ENCODE data around the gene JAKMIP2. TPM values are rescaled to one million over a fixed set of nuclear protein-coding genes. Genes with fewer than 3 reads are reported as not detected.

Gene JAKMIP2
- total RNA-seq, 5 donors from 2014 or later (not counting 1 experiment from before 2014, with no cell fraction given): 1.8 to 8.3 (median 5.7) TPM

DNA sequence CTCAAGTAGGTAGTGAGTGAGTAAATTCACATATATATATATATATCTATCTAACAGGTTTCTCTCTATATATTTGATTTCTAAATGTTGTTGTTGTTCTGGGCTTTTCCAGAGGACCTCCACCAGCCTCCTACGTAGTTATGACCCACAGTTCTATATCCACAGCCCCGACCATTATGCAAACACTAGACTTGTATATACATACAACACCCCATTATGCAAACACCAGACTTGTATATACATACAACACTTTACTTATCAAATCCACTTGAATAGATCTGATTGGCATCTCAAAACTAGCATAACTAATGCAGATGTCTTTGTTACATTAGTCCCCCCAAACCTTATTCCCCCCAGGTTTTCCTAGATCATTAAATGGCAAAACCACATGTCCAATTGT lies 108.7 kb downstream of the JAKMIP2 start:
- H3K4me3 Mint-ChIP-seq: no peak overlapping the region
- no peaks in the 10 kb centered on the region for H3K4me1 ChIP-seq (ENCODE audit: control insufficient read depth in 1 of 2, extremely low read depth in 1 of 2, insufficient read depth in 2 of 2, low read length in 2 of 2)
- DNase-seq (no peak), ATAC-seq (replicated peaks in 1 of 4) (no peak)
- 50% methylated on average over 1 of the region's 2 CpGs for WGBS (ENCODE audit: insufficient coverage)
- ChIA-PET CTCF (no interaction called here), POLR2A (no interaction called here)
- no peaks in the 10 kb centered on the region for H3K4me1 Mint-ChIP-seq
- no peaks in the 10 kb centered on the region for H3K27me3 ChIP-seq (replicated peaks in 1 of 2; ENCODE audit: control insufficient read depth in 2 of 2, extremely low read depth in 1 of 2, insufficient read depth in 2 of 2, low read length in 1 of 2)
- H3K36me3 Mint-ChIP-seq: peaks cover 10% of the 10 kb centered on the region
- H3K27ac Mint-ChIP-seq: no peak overlapping the region
- H3K9me3 Mint-ChIP-seq: no peaks in the 10 kb centered on the region
- H3K9me3 ChIP-seq: no peaks in the 10 kb centered on the region
- no peak overlapping the region for H3K27ac ChIP-seq (ENCODE audit: low read length)
- H3K4me3 ChIP-seq (ENCODE audit: control insufficient read depth in 1 of 2, extremely low read depth in 1 of 2, low read length in 1 of 2): no peak overlapping the region
- H3K27me3 Mint-ChIP-seq: no peaks in the 10 kb centered on the region
- peaks cover 5 to 6% of the 10 kb centered on the region in 2 donors for H3K36me3 ChIP-seq (ENCODE audit: control insufficient read depth in 2 of 2, extremely low read depth in 1 of 2, insufficient read depth in 1 of 2, low read length in 1 of 2)

DNA sequence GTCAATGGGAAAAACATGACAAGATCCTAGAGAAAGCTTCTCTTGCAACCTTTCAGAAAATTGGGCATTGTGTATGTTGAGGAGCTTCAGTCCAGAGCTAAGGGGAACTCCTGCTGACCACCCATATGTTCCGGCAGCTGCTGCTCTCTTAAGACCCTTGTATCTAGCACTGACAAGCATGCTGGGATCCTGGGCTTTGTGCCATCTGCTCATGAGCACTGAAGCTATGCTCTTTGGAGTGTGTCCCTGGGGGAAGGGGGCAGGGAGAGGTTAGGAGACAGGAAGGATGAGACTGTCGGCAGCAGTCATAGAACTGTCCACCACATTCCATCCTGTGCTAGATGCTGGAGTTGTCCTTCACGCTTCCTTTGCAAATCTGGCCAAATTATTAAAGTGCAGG lies 109.3 kb downstream of the JAKMIP2 start:
- Mint-ChIP-seq H3K4me3 (no peak overlapping the region), H3K27me3 (no peaks in the 10 kb centered on the region), H3K4me1 (no peaks in the 10 kb centered on the region), H3K36me3 (peaks cover 10% of the 10 kb centered on the region), H3K27ac (no peak overlapping the region), H3K9me3 (no peaks in the 10 kb centered on the region)
- 100% methylated on average over 1 of the region's 3 CpGs for WGBS (ENCODE audit: insufficient coverage)
- no peak for ATAC-seq (replicated peaks in 1 of 4)
- DNase-seq: no peak
- no peak overlapping the region for H3K4me3 ChIP-seq (ENCODE audit: control insufficient read depth in 1 of 2, extremely low read depth in 1 of 2, low read length in 1 of 2)
- no peak overlapping the region for H3K27ac ChIP-seq (ENCODE audit: low read length)
- ChIA-PET CTCF (no interaction called here), POLR2A (no interaction called here)
- no peaks in the 10 kb centered on the region for H3K9me3 ChIP-seq
- no peaks in the 10 kb centered on the region for H3K4me1 ChIP-seq (ENCODE audit: control insufficient read depth in 1 of 2, extremely low read depth in 1 of 2, insufficient read depth in 2 of 2, low read length in 2 of 2)
- H3K36me3 ChIP-seq (ENCODE audit: control insufficient read depth in 2 of 2, extremely low read depth in 1 of 2, insufficient read depth in 1 of 2, low read length in 1 of 2): peaks cover 5 to 6% of the 10 kb centered on the region in 2 donors
- no peaks in the 10 kb centered on the region for H3K27me3 ChIP-seq (replicated peaks in 1 of 2; ENCODE audit: control insufficient read depth in 2 of 2, extremely low read depth in 1 of 2, insufficient read depth in 2 of 2, low read length in 1 of 2)

DNA sequence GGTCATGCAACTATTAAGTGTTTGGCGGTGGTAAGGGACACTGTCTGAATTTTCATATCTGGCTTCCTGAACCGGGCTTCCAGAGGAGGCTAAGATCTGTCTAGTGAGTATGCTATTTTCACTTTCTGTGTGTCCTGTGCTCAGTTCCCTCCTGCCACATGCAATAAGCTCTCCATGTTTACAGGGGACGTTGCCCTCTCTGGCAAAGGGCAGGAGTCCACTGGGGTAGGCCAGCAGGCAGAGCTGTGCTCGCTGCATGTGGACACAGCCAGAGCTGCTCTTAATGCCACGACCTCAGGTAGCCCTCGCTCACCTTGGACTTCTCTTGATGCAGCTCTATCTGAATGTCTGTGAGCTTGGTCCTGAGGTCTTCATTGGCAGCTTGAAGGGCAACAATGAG lies 111.2 kb downstream of the JAKMIP2 start:
- no peak overlapping the region for H3K27ac Mint-ChIP-seq
- Histone ChIP-seq H3K4me1 (ENCODE audit: control insufficient read depth in 1 of 2, extremely low read depth in 1 of 2, insufficient read depth in 2 of 2, low read length in 2 of 2) (no peaks in the 10 kb centered on the region), H3K9me3 (no peaks in the 10 kb centered on the region), H3K4me3 (ENCODE audit: control insufficient read depth in 1 of 2, extremely low read depth in 1 of 2, low read length in 1 of 2) (no peak overlapping the region), H3K36me3 (ENCODE audit: control insufficient read depth in 2 of 2, extremely low read depth in 1 of 2, insufficient read depth in 1 of 2, low read length in 1 of 2) (peaks cover 5 to 6% of the 10 kb centered on the region in 2 donors), H3K27me3 (replicated peaks in 1 of 2; ENCODE audit: control insufficient read depth in 2 of 2, extremely low read depth in 1 of 2, insufficient read depth in 2 of 2, low read length in 1 of 2) (no peaks in the 10 kb centered on the region), H3K27ac (ENCODE audit: low read length) (no peak overlapping the region)
- ChIA-PET POLR2A (no interaction called here), CTCF (no interaction called here)
- DNase-seq (no peak), ATAC-seq (replicated peaks in 1 of 4) (no peak)
- H3K36me3 Mint-ChIP-seq: peaks cover 15% of the 10 kb centered on the region
- no peak overlapping the region for H3K4me3 Mint-ChIP-seq
- H3K4me1 Mint-ChIP-seq: no peaks in the 10 kb centered on the region
- 67% methylated on average over 5 of the region's 6 CpGs for WGBS (ENCODE audit: insufficient coverage)
- no peaks in the 10 kb centered on the region for H3K9me3 Mint-ChIP-seq
- H3K27me3 Mint-ChIP-seq: no peaks in the 10 kb centered on the region

- 80% methylated on average over 1 of the region's 1 CpG for WGBS (ENCODE audit: insufficient coverage)
- Histone ChIP-seq H3K27me3 (replicated peaks in 1 of 2; ENCODE audit: control insufficient read depth in 2 of 2, extremely low read depth in 1 of 2, insufficient read depth in 2 of 2, low read length in 1 of 2) (no peaks in the 10 kb centered on the region), H3K27ac (ENCODE audit: low read length) (no peak overlapping the region), H3K36me3 (ENCODE audit: control insufficient read depth in 2 of 2, extremely low read depth in 1 of 2, insufficient read depth in 1 of 2, low read length in 1 of 2) (peaks cover 5 to 6% of the 10 kb centered on the region in 2 donors), H3K9me3 (no peaks in the 10 kb centered on the region), H3K4me1 (ENCODE audit: control insufficient read depth in 1 of 2, extremely low read depth in 1 of 2, insufficient read depth in 2 of 2, low read length in 2 of 2) (no peaks in the 10 kb centered on the region), H3K4me3 (ENCODE audit: control insufficient read depth in 1 of 2, extremely low read depth in 1 of 2, low read length in 1 of 2) (no peak overlapping the region)
- H3K4me3 Mint-ChIP-seq: no peak overlapping the region
- ATAC-seq (replicated peaks in 1 of 4) (no peak), DNase-seq (no peak)
- POLR2A ChIA-PET: no interaction called here
- H3K4me1 Mint-ChIP-seq: no peaks in the 10 kb centered on the region
- peaks cover 15% of the 10 kb centered on the region for H3K36me3 Mint-ChIP-seq
- H3K9me3 Mint-ChIP-seq: no peaks in the 10 kb centered on the region
- CTCF ChIA-PET: no interaction called here
- H3K27ac Mint-ChIP-seq: no peak overlapping the region
- no peaks in the 10 kb centered on the region for H3K27me3 Mint-ChIP-seq
Measured at GRCh38 chr5:147670815-147671214, 111.7 kb downstream of the JAKMIP2 start.

- no peaks in the 10 kb centered on the region for H3K27me3 ChIP-seq (replicated peaks in 1 of 2; ENCODE audit: control insufficient read depth in 2 of 2, extremely low read depth in 1 of 2, insufficient read depth in 2 of 2, low read length in 1 of 2)
- Mint-ChIP-seq H3K9me3 (no peaks in the 10 kb centered on the region), H3K27me3 (no peaks in the 10 kb centered on the region), H3K4me3 (no peak overlapping the region), H3K4me1 (no peaks in the 10 kb centered on the region), H3K36me3 (peaks cover 15% of the 10 kb centered on the region), H3K27ac (no peak overlapping the region)
- ChIA-PET POLR2A (no interaction called here), CTCF (no interaction called here)
- peaks cover 5 to 6% of the 10 kb centered on the region in 2 donors for H3K36me3 ChIP-seq (ENCODE audit: control insufficient read depth in 2 of 2, extremely low read depth in 1 of 2, insufficient read depth in 1 of 2, low read length in 1 of 2)
- DNase-seq: no peak
- no peak for ATAC-seq (replicated peaks in 1 of 4)
- no peak overlapping the region for H3K4me3 ChIP-seq (ENCODE audit: control insufficient read depth in 1 of 2, extremely low read depth in 1 of 2, low read length in 1 of 2)
- no peak overlapping the region for H3K27ac ChIP-seq (ENCODE audit: low read length)
- no peaks in the 10 kb centered on the region for H3K4me1 ChIP-seq (ENCODE audit: control insufficient read depth in 1 of 2, extremely low read depth in 1 of 2, insufficient read depth in 2 of 2, low read length in 2 of 2)
- WGBS (ENCODE audit: insufficient coverage): 90% methylated on average over 9 of the region's 9 CpGs
- no peaks in the 10 kb centered on the region for H3K9me3 ChIP-seq
Measured at GRCh38 chr5:147669169-147669869, 113.2 kb downstream of the JAKMIP2 start.

DNA sequence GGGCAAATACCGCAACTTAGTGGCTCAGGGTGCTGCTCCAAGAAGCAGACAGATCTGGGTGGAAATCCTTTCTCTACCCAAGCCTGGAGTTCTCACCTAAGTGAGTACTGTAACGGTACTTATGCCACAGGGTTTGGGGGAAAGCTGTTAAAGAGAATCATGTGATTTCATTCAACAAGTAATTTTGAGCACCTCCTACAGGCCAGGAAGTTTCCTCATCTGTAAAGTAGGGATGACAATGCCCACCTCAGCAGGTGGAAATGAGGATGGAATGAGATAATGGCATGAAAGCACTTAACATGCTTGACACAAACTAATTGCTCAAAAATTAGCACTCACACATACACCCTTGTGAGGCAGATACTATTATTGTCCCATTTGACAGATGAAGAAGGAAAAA lies 114.1 kb downstream of the JAKMIP2 start:
- Histone ChIP-seq H3K4me1 (ENCODE audit: control insufficient read depth in 1 of 2, extremely low read depth in 1 of 2, insufficient read depth in 2 of 2, low read length in 2 of 2) (no peaks in the 10 kb centered on the region), H3K9me3 (no peaks in the 10 kb centered on the region), H3K27ac (ENCODE audit: low read length) (no peak overlapping the region), H3K27me3 (replicated peaks in 1 of 2; ENCODE audit: control insufficient read depth in 2 of 2, extremely low read depth in 1 of 2, insufficient read depth in 2 of 2, low read length in 1 of 2) (no peaks in the 10 kb centered on the region), H3K4me3 (ENCODE audit: control insufficient read depth in 1 of 2, extremely low read depth in 1 of 2, low read length in 1 of 2) (no peak overlapping the region), H3K36me3 (ENCODE audit: control insufficient read depth in 2 of 2, extremely low read depth in 1 of 2, insufficient read depth in 1 of 2, low read length in 1 of 2) (peaks cover 5 to 6% of the 10 kb centered on the region in 2 donors)
- Mint-ChIP-seq H3K9me3 (no peaks in the 10 kb centered on the region), H3K27me3 (no peaks in the 10 kb centered on the region), H3K4me3 (no peak overlapping the region), H3K36me3 (peaks cover 19% of the 10 kb centered on the region), H3K27ac (no peak overlapping the region), H3K4me1 (no peaks in the 10 kb centered on the region)
- DNase-seq: no peak
- ChIA-PET POLR2A (no interaction called here), CTCF (no interaction called here)
- 100% methylated on average over 1 of the region's 2 CpGs for WGBS (ENCODE audit: insufficient coverage)
- ATAC-seq (replicated peaks in 1 of 4): no peak

DNA sequence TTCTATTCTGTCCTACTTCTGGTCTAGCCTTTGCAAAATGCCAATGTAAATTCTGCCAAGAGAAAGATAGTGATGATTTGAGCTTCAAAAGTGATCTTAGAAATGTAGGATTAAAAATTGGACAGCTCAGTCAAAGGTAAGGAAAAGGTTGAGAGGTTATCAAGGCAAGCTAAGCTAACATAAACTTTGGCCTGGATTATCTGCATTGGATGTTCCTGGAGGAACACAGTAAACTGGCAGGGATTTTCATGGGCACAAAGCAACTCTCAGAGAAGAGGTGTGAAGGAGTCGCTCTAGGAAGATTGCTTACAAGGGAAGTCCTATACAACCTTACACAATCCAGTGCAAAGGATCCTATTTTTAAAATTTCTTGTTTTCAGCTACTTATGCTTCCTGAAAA lies 115.2 kb downstream of the JAKMIP2 start:
- H3K27me3 Mint-ChIP-seq: no peaks in the 10 kb centered on the region
- H3K4me1 Mint-ChIP-seq: no peaks in the 10 kb centered on the region
- H3K27ac Mint-ChIP-seq: no peak overlapping the region
- ChIA-PET POLR2A (no interaction called here), CTCF (no interaction called here)
- Histone ChIP-seq H3K4me1 (ENCODE audit: control insufficient read depth in 1 of 2, extremely low read depth in 1 of 2, insufficient read depth in 2 of 2, low read length in 2 of 2) (no peaks in the 10 kb centered on the region), H3K27ac (ENCODE audit: low read length) (no peak overlapping the region), H3K36me3 (ENCODE audit: control insufficient read depth in 2 of 2, extremely low read depth in 1 of 2, insufficient read depth in 1 of 2, low read length in 1 of 2) (peaks cover 5 to 6% of the 10 kb centered on the region in 2 donors), H3K4me3 (ENCODE audit: control insufficient read depth in 1 of 2, extremely low read depth in 1 of 2, low read length in 1 of 2) (no peak overlapping the region), H3K9me3 (no peaks in the 10 kb centered on the region), H3K27me3 (replicated peaks in 1 of 2; ENCODE audit: control insufficient read depth in 2 of 2, extremely low read depth in 1 of 2, insufficient read depth in 2 of 2, low read length in 1 of 2) (no peaks in the 10 kb centered on the region)
- peaks cover 19% of the 10 kb centered on the region for H3K36me3 Mint-ChIP-seq
- no peaks in the 10 kb centered on the region for H3K9me3 Mint-ChIP-seq
- no peak for DNase-seq
- no peak overlapping the region for H3K4me3 Mint-ChIP-seq
- no peak for ATAC-seq (replicated peaks in 1 of 4)
- WGBS (ENCODE audit: insufficient coverage): no CpG with 5 or more reads among the region's 1 CpG
